ENCODE results near the gene SLC13A3. TPM values are rescaled to one million over a fixed set of nuclear protein-coding genes. Genes with fewer than 3 reads are reported as not detected.

SLC13A3 gene
- total RNA-seq, 2 experiments from 2014 or later: not detected

DNA sequence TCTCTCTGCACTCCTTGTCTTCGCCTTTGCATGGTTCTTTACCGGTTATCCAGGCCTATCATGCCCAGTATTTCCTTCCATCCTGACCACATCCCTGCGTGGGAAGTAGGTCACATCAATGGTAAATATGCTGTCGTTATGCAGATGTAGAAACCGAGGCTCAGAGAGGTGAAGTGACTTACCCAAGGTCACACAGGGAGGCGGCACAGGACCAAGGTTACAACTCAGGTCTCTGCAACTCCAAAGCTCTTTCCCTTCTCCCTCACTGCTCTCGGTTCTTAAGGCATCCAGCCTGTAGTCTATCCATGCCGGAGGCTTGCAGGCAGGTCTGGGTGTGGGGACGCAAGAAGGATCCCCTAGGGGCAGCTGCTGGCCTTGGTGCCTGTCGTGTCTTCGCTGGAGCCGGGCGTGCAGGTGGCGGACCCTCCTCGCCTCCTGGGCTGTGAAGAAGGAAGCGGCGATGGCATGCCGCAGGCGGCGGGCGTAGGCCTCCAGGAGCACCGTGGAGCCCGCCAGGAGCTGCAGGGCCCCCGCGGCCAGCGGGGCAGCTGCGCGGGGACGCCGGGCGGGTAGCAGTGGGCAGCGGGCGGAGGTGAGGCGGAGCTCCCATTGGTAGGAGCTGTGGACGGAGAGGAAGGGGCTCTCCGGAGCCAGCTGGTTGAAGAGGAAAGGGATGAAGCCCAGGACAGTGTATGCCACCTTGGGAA is 109.9 kb downstream of the SLC13A3 start:
- no peaks in the 10 kb centered on the region for H3K9me3 Mint-ChIP-seq
- no peak overlapping the region for H3K4me3 Mint-ChIP-seq
- TF ChIP-seq, protein P1, sequence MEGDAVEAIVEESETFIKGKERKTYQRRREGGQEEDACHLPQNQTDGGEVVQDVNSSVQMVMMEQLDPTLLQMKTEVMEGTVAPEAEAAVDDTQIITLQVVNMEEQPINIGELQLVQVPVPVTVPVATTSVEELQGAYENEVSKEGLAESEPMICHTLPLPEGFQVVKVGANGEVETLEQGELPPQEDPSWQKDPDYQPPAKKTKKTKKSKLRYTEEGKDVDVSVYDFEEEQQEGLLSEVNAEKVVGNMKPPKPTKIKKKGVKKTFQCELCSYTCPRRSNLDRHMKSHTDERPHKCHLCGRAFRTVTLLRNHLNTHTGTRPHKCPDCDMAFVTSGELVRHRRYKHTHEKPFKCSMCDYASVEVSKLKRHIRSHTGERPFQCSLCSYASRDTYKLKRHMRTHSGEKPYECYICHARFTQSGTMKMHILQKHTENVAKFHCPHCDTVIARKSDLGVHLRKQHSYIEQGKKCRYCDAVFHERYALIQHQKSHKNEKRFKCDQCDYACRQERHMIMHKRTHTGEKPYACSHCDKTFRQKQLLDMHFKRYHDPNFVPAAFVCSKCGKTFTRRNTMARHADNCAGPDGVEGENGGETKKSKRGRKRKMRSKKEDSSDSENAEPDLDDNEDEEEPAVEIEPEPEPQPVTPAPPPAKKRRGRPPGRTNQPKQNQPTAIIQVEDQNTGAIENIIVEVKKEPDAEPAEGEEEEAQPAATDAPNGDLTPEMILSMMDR (IDR thresholded peaks at IDR 0.05): no peak
- ATAC-seq: no peak
- POLR2A ChIA-PET: no interaction called here
- CTCF ChIA-PET: interaction anchor here (0.8 kb wide), 1 partner anchor 18 kb away, joined by 3 read pairs; no protein-coding TSS in a partner anchor
- H3K36me3 Mint-ChIP-seq (ENCODE audit: low read depth): no peaks in the 10 kb centered on the region
- DNase-seq: no peak
- H3K4me1 Mint-ChIP-seq (ENCODE audit: low read depth): peaks cover 18% of the 10 kb centered on the region
- no peak overlapping the region for H3K27ac Mint-ChIP-seq
- H3K27me3 Mint-ChIP-seq: peaks cover 20% of the 10 kb centered on the region
- intact Hi-C loops (cut with micrococcal nuclease): no loop called here

DNA sequence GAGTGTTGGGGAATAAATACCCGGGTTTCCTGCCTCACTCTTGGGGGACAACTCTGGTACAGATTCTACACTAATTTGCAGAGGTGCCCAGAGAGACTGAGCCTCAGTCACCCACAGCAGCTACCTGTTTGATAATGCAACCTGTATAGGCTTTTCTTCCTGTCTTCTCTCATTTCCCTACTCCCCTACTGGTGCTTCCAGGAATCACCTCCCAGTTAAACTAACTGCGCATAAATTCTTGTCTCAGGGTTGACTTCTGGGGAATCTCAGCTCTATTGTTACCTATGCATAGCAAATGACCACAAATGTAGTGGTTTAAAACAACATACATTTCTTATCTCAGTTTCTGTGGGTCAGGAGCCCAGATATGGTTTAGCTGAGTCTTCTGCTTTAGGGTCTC is 112.1 kb downstream of the SLC13A3 start:
- ATAC-seq (no peak), DNase-seq (no peak)
- ChIA-PET CTCF (interaction anchor here (0.9 to 1.7 kb wide), 3 partner anchors 11 to 141 kb away, joined by 3 to 6 read pairs (median 4); no protein-coding TSS in a partner anchor), POLR2A (interaction anchor here (1.1 kb wide), 1 partner anchor 69 kb away, joined by 3 read pairs; no protein-coding TSS in a partner anchor)
- no peaks in the 10 kb centered on the region for H3K9me3 Mint-ChIP-seq
- peaks cover 21% of the 10 kb centered on the region for H3K27me3 Mint-ChIP-seq
- TF ChIP-seq, protein P1 (IDR thresholded peaks at IDR 0.05): no peak
- no peaks in the 10 kb centered on the region for H3K36me3 Mint-ChIP-seq (ENCODE audit: low read depth)
- no peak overlapping the region for H3K27ac Mint-ChIP-seq
- intact Hi-C loops (cut with micrococcal nuclease): no loop called here
- no peak overlapping the region for H3K4me3 Mint-ChIP-seq
- peaks cover 2% of the 10 kb centered on the region for H3K4me1 Mint-ChIP-seq (ENCODE audit: low read depth)

DNA sequence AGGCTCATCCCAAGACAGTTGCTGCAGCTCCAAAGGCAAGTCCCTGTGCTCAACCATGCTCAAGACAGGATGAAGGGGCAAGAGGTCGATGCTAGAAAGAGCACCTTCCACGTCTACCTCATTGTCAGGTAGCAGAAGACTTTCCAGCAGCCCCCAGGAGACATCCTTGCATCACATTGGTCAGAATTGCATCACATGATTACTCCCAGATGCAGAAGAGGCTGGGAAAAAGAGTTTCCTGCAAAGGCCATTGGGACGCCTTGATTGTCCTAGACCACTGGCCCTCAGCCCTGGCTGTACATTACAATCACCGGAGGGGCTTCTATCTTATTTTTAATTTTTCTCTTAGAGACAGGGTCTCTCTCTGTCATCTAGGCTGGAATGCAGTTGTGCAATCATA is 120.6 kb downstream of the SLC13A3 start:
- no peaks in the 10 kb centered on the region for H3K9me3 Mint-ChIP-seq
- no peak for ATAC-seq
- peaks cover 17% of the 10 kb centered on the region for H3K27me3 Mint-ChIP-seq
- POLR2A ChIA-PET: interaction anchor here (0.7 kb wide), 1 partner anchor 47 kb away, joined by 4 read pairs; no protein-coding TSS in a partner anchor
- no peaks in the 10 kb centered on the region for H3K4me1 Mint-ChIP-seq (ENCODE audit: low read depth)
- CTCF ChIA-PET: interaction anchor here (1.7 kb wide), 1 partner anchor 10 kb away, joined by 6 read pairs; no protein-coding TSS in a partner anchor
- H3K27ac Mint-ChIP-seq: no peak overlapping the region
- DNase-seq: no peak
- H3K36me3 Mint-ChIP-seq (ENCODE audit: low read depth): no peaks in the 10 kb centered on the region
- no peak overlapping the region for H3K4me3 Mint-ChIP-seq
- intact Hi-C loops (cut with micrococcal nuclease): no loop called here
- TF ChIP-seq, protein P1 (IDR thresholded peaks at IDR 0.05): no peak

DNA sequence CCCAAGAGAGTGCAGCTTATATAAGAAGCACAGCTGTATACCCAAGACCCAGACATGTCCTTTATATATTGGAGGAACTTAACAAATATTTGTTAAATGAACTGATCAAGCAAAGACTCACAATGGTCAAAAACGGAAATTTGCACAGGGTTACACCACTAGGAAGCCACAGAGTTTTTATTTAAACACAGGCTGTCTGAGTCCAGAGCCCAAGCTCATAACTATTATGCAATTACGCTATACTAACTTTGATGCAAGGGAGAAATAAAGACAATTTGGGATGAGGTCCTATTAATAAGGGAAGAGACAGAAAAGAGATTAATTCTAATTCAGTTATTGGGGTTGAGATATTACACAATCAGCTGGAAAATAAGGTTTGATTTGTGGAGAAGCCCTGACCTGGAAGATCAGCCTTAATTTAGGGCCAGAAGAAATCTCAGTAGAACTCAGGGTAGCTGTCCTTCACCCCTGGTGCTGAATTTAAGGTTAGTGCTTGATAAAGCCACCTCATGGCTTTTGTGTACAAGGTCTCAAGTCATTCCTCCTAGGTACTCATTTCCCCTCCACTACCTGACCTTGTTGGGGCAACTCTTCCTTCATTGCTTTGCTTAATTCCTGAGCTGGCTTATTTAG is 127.4 kb downstream of the SLC13A3 start:
- H3K9me3 Mint-ChIP-seq: no peaks in the 10 kb centered on the region
- DNase-seq (peak; percentile 11), ATAC-seq (no peak)
- H3K4me3 Mint-ChIP-seq: no peak overlapping the region
- ChIA-PET CTCF (interaction anchor here (1.2 to 9.1 kb wide), 3 partner anchors 15 to 161 kb away, joined by 4 to 116 read pairs (median 6); partner anchors contain the start of gene TP53RK), POLR2A (interaction anchor here (1.4 kb wide), 1 partner anchor 10 kb away, joined by 4 read pairs; no protein-coding TSS in a partner anchor)
- no peaks in the 10 kb centered on the region for H3K36me3 Mint-ChIP-seq (ENCODE audit: low read depth)
- no peaks in the 10 kb centered on the region for H3K4me1 Mint-ChIP-seq (ENCODE audit: low read depth)
- H3K27ac Mint-ChIP-seq: no peak overlapping the region
- intact Hi-C loops (cut with micrococcal nuclease): no loop called here
- TF ChIP-seq, protein P1 (IDR thresholded peaks at IDR 0.05): no peak
- peaks cover 21% of the 10 kb centered on the region for H3K27me3 Mint-ChIP-seq

All from activated CD8-positive, alpha-beta T cell treated with anti-CD3 and anti-CD28 coated beads for 36 hours (primary cell).